ENCODE results near the gene FBXL16.

FBXL16 gene

GRCh38 chr16:740764-741505 lies 35.3 kb upstream of the FBXL16 start, which contains the start of gene CIAO3:
CIAO3 (minus strand) TSS chr16:740997; CDS start chr16:740985, 12 bp downstream.
- Histone ChIP-seq H3K36me3 (replicated peaks; ENCODE audit: insufficient read depth, low read length) (no peaks in the 10 kb centered on the region), H3K79me2 (ENCODE audit: low read length) (peaks cover 15% of the 10 kb centered on the region), H3K9me3 (replicated peaks; ENCODE audit: insufficient read depth, low read length) (no peaks in the 10 kb centered on the region), H3K4me2 (ENCODE audit: low read depth, low read length) (peak within 1 kb of the TSS; percentile 94), H2AFZ (ENCODE audit: low read length) (peak within 1 kb of the TSS; percentile 98), H3F3A (ENCODE audit: insufficient read depth, low read length) (peaks cover 13% of the 10 kb centered on the region), H3K9ac (ENCODE audit: low read length) (peak within 1 kb of the TSS; percentile 93), H4K20me1 (ENCODE audit: insufficient read depth, low read length) (no peaks in the 10 kb centered on the region), H3K9me2 (replicated peaks; ENCODE audit: insufficient read depth, low read length) (no peaks in the 10 kb centered on the region), H3K4me1 (ENCODE audit: low read length) (peaks cover 23% of the 10 kb centered on the region), H3K27me3 (replicated peaks; ENCODE audit: insufficient read depth, low read length) (peaks cover 24% of the 10 kb centered on the region), H3K27ac (ENCODE audit: low read length) (no peak within 1 kb of the TSS), H3K4me3 (ENCODE audit: low read length) (peak within 1 kb of the TSS; percentile 96)
- peak; percentile 86 for TF ChIP-seq CTCF (IDR thresholded peaks at IDR 0.05; ENCODE audit: low read length)
- no peak for TF ChIP-seq EZH2phosphoT487 (IDR thresholded peaks at IDR 0.05; ENCODE audit: low read length)
- no peak for TF ChIP-seq EZH2 (optimal IDR thresholded peaks at IDR 0.05; ENCODE audit: low read depth, low read length)
- peak; percentile 93 for DNase-seq

- H3K36me3 ChIP-seq (replicated peaks; ENCODE audit: insufficient read depth, low read length): no peaks in the 10 kb centered on the region
- H3K4me1 ChIP-seq (ENCODE audit: low read length): peaks cover 29% of the 10 kb centered on the region
- no peaks in the 10 kb centered on the region for H3K9me3 ChIP-seq (replicated peaks; ENCODE audit: insufficient read depth, low read length)
- TF ChIP-seq CTCF (IDR thresholded peaks at IDR 0.05; ENCODE audit: low read length) (no peak), EZH2phosphoT487 (IDR thresholded peaks at IDR 0.05; ENCODE audit: low read length) (no peak), EZH2 (optimal IDR thresholded peaks at IDR 0.05; ENCODE audit: low read depth, low read length) (no peak)
- peaks cover 18% of the 10 kb centered on the region for H3F3A ChIP-seq (ENCODE audit: insufficient read depth, low read length)
- no peaks in the 10 kb centered on the region for H4K20me1 ChIP-seq (ENCODE audit: insufficient read depth, low read length)
- H3K4me3 ChIP-seq (ENCODE audit: low read length): peak overlapping the region; percentile 96
- no peaks in the 10 kb centered on the region for H3K9me2 ChIP-seq (replicated peaks; ENCODE audit: insufficient read depth, low read length)
- H3K4me2 ChIP-seq (ENCODE audit: low read depth, low read length): peak overlapping the region; percentile 94
- peak overlapping the region; percentile 98 for H2AFZ ChIP-seq (ENCODE audit: low read length)
- H3K9ac ChIP-seq (ENCODE audit: low read length): peak overlapping the region; percentile 93
- H3K27ac ChIP-seq (ENCODE audit: low read length): no peak overlapping the region
- peaks cover 19% of the 10 kb centered on the region for H3K27me3 ChIP-seq (replicated peaks; ENCODE audit: insufficient read depth, low read length)
- peaks cover 15% of the 10 kb centered on the region for H3K79me2 ChIP-seq (ENCODE audit: low read length)
- DNase-seq: no peak
Observed at GRCh38 chr16:740459-740763, 34.8 kb upstream of the FBXL16 start.

GRCh38 chr16:739560-740458 lies 34.2 kb upstream of the FBXL16 start:
- no peaks in the 10 kb centered on the region for H4K20me1 ChIP-seq (ENCODE audit: insufficient read depth, low read length)
- peaks cover 18% of the 10 kb centered on the region for H3K27me3 ChIP-seq (replicated peaks; ENCODE audit: insufficient read depth, low read length)
- H3K4me1 ChIP-seq (ENCODE audit: low read length): peaks cover 35% of the 10 kb centered on the region
- H3K4me3 ChIP-seq (ENCODE audit: low read length): peak overlapping the region; percentile 96
- H3F3A ChIP-seq (ENCODE audit: insufficient read depth, low read length): peaks cover 24% of the 10 kb centered on the region
- no peak overlapping the region for H3K27ac ChIP-seq (ENCODE audit: low read length)
- H3K9me3 ChIP-seq (replicated peaks; ENCODE audit: insufficient read depth, low read length): no peaks in the 10 kb centered on the region
- H2AFZ ChIP-seq (ENCODE audit: low read length): peak overlapping the region; percentile 98
- no peaks in the 10 kb centered on the region for H3K36me3 ChIP-seq (replicated peaks; ENCODE audit: insufficient read depth, low read length)
- no peaks in the 10 kb centered on the region for H3K9me2 ChIP-seq (replicated peaks; ENCODE audit: insufficient read depth, low read length)
- DNase-seq: no peak
- peaks cover 15% of the 10 kb centered on the region for H3K79me2 ChIP-seq (ENCODE audit: low read length)
- H3K4me2 ChIP-seq (ENCODE audit: low read depth, low read length): peak overlapping the region; percentile 94
- peak overlapping the region; percentile 93 for H3K9ac ChIP-seq (ENCODE audit: low read length)
- no peak for TF ChIP-seq CTCF (IDR thresholded peaks at IDR 0.05; ENCODE audit: low read length)
- TF ChIP-seq EZH2 (optimal IDR thresholded peaks at IDR 0.05; ENCODE audit: low read depth, low read length): no peak
- no peak for TF ChIP-seq EZH2phosphoT487 (IDR thresholded peaks at IDR 0.05; ENCODE audit: low read length)
